ENCODE data around the gene CCDC14.

- no peak for TF ChIP-seq CTCF (IDR thresholded peaks at IDR 0.05)
- TF ChIP-seq ZFX (IDR thresholded peaks at IDR 0.05; ENCODE audit: borderline replicate concordance) = no peak
Observed at GRCh38 chr3:123997543-123997942, 36.5 kb upstream of the CCDC14 start.

Data from 22Rv1 (cell line).